Kidney (tissue), 14 donors: ENCODE data around the gene ZNF300. TPM values are rescaled to one million over a fixed set of nuclear protein-coding genes. Genes with fewer than 3 reads are reported as not detected.

Experiments
- DNase-seq, 5 donors: peaks; one replicate each; pipeline ENCODE4 v3.0.0-alpha.2; 2013 to 2020
- FAIRE-seq: peaks from 2 replicates; lab custom pipeline; 2012; peaks lifted over from hg19 to GRCh38; lab: Jason Lieb, UNC
- H3K27ac ChIP-seq, 2 donors: one replicate each; pipeline ENCODE4 v1.7.0; 2013; ENCODE audit warnings: low read depth in 2 of 2, low read length in 2 of 2, inconsistent platforms in 1 of 2
- H3K27me3 ChIP-seq: one replicate; pipeline ENCODE4 v1.7.1; 2013; ENCODE audit warnings: low read length, inconsistent platforms; ENCODE audit not compliant: control insufficient read depth, insufficient read depth
- H3K36me3 ChIP-seq, 3 donors: one replicate each; pipeline versions ENCODE4 v1.7.0 to v1.7.1; 2013; ENCODE audit warnings: low read length in 3 of 3, control low read depth in 1 of 3, inconsistent platforms in 1 of 3; ENCODE audit not compliant: insufficient read depth in 3 of 3, control insufficient read depth in 2 of 3
- H3K4me1 ChIP-seq, 3 donors: one replicate each; pipeline versions ENCODE4 v1.7.0 to v1.7.1; 2013; ENCODE audit warnings: low read length in 3 of 3, inconsistent platforms in 1 of 3, low read depth in 1 of 3; ENCODE audit not compliant: control insufficient read depth in 2 of 3, insufficient read depth in 2 of 3
- H3K4me3 ChIP-seq, 3 donors: one replicate each; pipeline versions ENCODE4 v1.7.0 to v1.8.1; 2013; ENCODE audit warnings: low read length in 3 of 3, control low read depth in 1 of 3, inconsistent platforms in 1 of 3
- H3K9ac ChIP-seq, 3 donors: one replicate each; pipeline versions ENCODE4 v1.7.0 to v1.7.1; 2013; ENCODE audit warnings: low read length in 3 of 3, control low read depth in 1 of 3, inconsistent platforms in 1 of 3
- H3K9me3 ChIP-seq, 3 donors: one replicate each; pipeline versions ENCODE4 v1.7.0 to v1.7.1; 2013; ENCODE audit warnings: low read length in 3 of 3, control low read depth in 1 of 3, inconsistent platforms in 1 of 3; ENCODE audit not compliant: control insufficient read depth in 2 of 3, insufficient read depth in 1 of 3
- intact Hi-C: fragments of 100-400 bp; cut with DNase I; formaldehyde crosslinking; loops from one replicate; pipeline ENCODE4 v1.11.1; 2022
- polyA plus RNA-seq: library from polyadenylated mRNA; stranded (reverse); fragments of 350-450 nt; fragmentation: Illumina TruSeq; extraction: RNeasy Lipid Tissue Mini Kit (QIAGEN cat#74804); gene quantifications from one replicate; pipeline ENCODE4 v1.2.3, GENCODE V29; 2014; ENCODE audit warnings: low read depth, low replicate concordance; ENCODE audit not compliant: insufficient read depth
- total RNA-seq: library from RNA; stranded (reverse); fragmentation: NEBNext Ultra II Directional; extraction: Animal tissue kit (Norgen Biotek cat#: 25700); gene quantifications from one replicate; pipeline ENCODE4 v1.2.1, GENCODE V29; 2021
- TF ChIP-seq, protein P1 (sequence below): IDR thresholded peaks from 3 replicates; pipeline ENCODE4 v1.5.1; 2012; ENCODE audit warnings: mild to moderate bottlenecking, moderate library complexity, borderline replicate concordance; ENCODE audit not compliant: insufficient read depth; ENCODE audit errors: extremely low read depth
- donor health status: control.
- donor health status: control.
- donor health status: control.
- donor health status: control.
- donor health status: control.
- donor health status: DM: yes; HTN: yes; CAD: no.
- donor health status: Normal renal cell carcinoma (clear cell type).

ZNF300 gene
- total and polyA plus RNA-seq, 2 donors from 2014 or later = 4.0 to 6.5 TPM

DNA sequence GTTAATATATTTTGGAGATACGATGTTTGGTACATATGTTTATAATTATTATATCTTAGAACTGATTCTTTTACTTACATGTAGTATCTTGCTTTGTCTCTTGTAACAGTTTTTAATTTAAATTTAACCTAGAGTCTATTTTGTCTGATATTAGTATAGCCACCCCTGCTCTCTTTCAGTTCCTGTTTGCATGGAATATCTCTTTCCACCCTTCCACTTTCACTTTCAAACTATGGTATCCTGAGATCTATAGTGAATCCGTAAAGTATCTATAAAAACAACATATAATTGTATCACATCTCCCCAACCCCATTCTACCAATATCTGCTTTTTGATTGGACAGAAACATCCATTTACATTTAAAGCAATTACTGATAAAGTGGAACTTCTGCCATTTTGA lies 51.2 kb downstream of the ZNF300 start:
- intact Hi-C loops = no loop called here
- H3K27ac ChIP-seq = no peak overlapping the region
- no peak for FAIRE-seq

GRCh38 chr5:150851039-150851438 lies 53.7 kb downstream of the ZNF300 start:
- H3K4me3 ChIP-seq = no peak overlapping the region
- H3K27me3 ChIP-seq = no peaks in the 10 kb centered on the region
- no peaks in the 10 kb centered on the region for H3K36me3 ChIP-seq
- no peaks in the 10 kb centered on the region for H3K9me3 ChIP-seq
- TF ChIP-seq, protein P1, sequence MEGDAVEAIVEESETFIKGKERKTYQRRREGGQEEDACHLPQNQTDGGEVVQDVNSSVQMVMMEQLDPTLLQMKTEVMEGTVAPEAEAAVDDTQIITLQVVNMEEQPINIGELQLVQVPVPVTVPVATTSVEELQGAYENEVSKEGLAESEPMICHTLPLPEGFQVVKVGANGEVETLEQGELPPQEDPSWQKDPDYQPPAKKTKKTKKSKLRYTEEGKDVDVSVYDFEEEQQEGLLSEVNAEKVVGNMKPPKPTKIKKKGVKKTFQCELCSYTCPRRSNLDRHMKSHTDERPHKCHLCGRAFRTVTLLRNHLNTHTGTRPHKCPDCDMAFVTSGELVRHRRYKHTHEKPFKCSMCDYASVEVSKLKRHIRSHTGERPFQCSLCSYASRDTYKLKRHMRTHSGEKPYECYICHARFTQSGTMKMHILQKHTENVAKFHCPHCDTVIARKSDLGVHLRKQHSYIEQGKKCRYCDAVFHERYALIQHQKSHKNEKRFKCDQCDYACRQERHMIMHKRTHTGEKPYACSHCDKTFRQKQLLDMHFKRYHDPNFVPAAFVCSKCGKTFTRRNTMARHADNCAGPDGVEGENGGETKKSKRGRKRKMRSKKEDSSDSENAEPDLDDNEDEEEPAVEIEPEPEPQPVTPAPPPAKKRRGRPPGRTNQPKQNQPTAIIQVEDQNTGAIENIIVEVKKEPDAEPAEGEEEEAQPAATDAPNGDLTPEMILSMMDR = no peak
- H3K27ac ChIP-seq = no peak overlapping the region
- H3K9ac ChIP-seq = no peak overlapping the region
- peaks cover 0 to 2% (median 0%) of the 10 kb centered on the region in 3 donors for H3K4me1 ChIP-seq
- FAIRE-seq (no peak), DNase-seq (no peak)
- intact Hi-C loops = no loop called here

More for the DNA sequence above, 51.2 kb downstream of the ZNF300 start:
- no peaks in the 10 kb centered on the region for H3K27me3 ChIP-seq
- no peak overlapping the region for H3K9ac ChIP-seq
- no peak overlapping the region for H3K4me3 ChIP-seq
- TF ChIP-seq, protein P1 = no peak
- H3K9me3 ChIP-seq = no peaks in the 10 kb centered on the region
- H3K36me3 ChIP-seq = no peaks in the 10 kb centered on the region
- no peak for DNase-seq
- H3K4me1 ChIP-seq = no peaks in the 10 kb centered on the region

DNA sequence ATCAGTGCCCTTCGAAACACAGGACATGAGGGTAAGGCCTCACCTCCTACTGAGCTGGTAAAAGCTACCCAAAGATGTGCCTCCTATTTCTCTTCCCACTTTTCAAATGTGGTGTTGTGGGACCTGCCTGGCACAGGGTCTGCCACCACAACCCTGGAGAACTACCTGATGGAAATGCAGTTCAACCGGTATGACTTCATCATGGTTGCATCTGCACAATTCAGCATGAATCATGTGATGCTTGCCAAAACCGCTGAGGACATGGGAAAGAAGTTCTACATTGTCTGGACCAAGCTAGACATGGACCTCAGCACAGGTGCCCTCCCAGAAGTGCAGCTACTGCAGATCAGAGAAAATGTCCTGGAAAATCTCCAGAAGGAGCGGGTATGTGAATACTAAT lies 56.5 kb downstream of the ZNF300 start:
- no peak overlapping the region for H3K4me3 ChIP-seq
- TF ChIP-seq, protein P1 = no peak
- no peaks in the 10 kb centered on the region for H3K36me3 ChIP-seq
- no peak overlapping the region for H3K9ac ChIP-seq
- DNase-seq (no peak), FAIRE-seq (no peak)
- no peak overlapping the region for H3K27ac ChIP-seq
- H3K27me3 ChIP-seq = no peaks in the 10 kb centered on the region
- H3K9me3 ChIP-seq = no peaks in the 10 kb centered on the region
- intact Hi-C loops = loop anchor here (10.0 kb wide), 1 partner anchor 293 kb away; no protein-coding TSS in a partner anchor
- peaks cover 0 to 2% (median 0%) of the 10 kb centered on the region in 3 donors for H3K4me1 ChIP-seq

DNA sequence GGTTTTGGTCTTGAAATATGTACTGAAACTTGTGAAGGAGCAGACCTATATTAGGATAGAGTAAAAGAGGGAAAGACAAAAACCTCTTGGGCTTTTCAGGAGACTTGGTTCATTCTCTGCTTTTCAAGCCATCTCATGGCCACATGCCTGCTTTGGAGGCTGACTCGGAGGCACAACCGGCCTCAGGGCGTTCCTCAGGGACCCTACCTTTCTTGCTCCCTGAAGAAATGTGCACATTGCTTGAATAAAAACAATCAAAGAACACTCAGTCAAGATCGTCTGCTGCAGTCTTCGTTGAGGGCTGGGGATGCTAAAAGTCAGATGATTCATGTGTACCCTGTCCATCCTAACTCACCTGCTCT lies 57.5 kb downstream of the ZNF300 start:
- DNase-seq (no peak), FAIRE-seq (no peak)
- H3K36me3 ChIP-seq = no peaks in the 10 kb centered on the region
- H3K27ac ChIP-seq = no peak overlapping the region
- no peak overlapping the region for H3K4me3 ChIP-seq
- H3K27me3 ChIP-seq = no peaks in the 10 kb centered on the region
- intact Hi-C loops = loop anchor here (10.0 kb wide), 1 partner anchor 293 kb away; no protein-coding TSS in a partner anchor
- no peak overlapping the region for H3K9ac ChIP-seq
- no peaks in the 10 kb centered on the region for H3K9me3 ChIP-seq
- H3K4me1 ChIP-seq = peaks cover 0 to 2% (median 0%) of the 10 kb centered on the region in 3 donors
- TF ChIP-seq, protein P1 = no peak
